OCI-LY1 (cell line): Measurements from ENCODE around the gene UTF1.

Experiments
- EZH2 ChIP-seq: fragments of 200-600 bp; sonication (generic), shearing (Covaris generic); IDR thresholded peaks from 2 replicates; pipeline ENCODE4 v1.8.0; 2017; ENCODE audit warnings: borderline replicate concordance, mixed run types, mild to moderate bottlenecking, antibody characterized with exemption, low read length, moderate library complexity, mixed read lengths
- TF ChIP-seq, protein P1 (sequence below): fragments of 200-600 bp; sonication (generic), shearing (Covaris generic); IDR thresholded peaks from 2 replicates; pipeline ENCODE4 v1.5.1; 2017; ENCODE audit warnings: mild to moderate bottlenecking, antibody characterized with exemption, low read length, moderate library complexity, mixed read lengths

DNA sequence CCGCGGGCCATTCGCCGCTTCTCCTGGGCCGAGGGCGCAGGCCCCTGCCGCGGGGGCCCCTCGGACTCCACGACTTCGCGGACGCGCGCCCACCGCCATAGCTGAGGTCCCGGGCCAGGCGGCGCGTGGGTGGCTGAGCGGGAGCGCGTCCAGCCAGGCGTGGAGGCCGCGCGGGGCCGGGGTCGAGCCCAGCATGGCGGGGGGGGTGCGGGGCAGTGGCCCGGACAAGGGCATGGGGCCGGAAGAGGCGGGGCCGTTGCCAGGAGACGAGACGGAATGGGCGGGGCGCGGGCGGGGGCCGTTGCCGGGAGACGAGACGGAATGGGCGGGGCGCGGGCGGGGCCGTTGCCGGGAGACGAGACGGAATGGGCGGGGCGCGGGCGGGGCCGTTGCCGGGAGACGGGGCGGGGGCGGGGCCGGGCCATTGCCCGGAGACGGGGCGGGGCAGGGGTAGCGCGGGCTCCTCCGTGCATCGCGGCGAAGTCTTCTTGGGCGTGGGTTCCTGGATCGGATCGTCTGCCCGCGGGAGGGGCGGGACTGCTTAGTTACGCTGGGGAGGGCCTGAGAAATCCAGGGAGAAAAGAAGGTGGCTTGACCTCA, 31.8 kb downstream of the UTF1 start:
- TF ChIP-seq, protein P1, sequence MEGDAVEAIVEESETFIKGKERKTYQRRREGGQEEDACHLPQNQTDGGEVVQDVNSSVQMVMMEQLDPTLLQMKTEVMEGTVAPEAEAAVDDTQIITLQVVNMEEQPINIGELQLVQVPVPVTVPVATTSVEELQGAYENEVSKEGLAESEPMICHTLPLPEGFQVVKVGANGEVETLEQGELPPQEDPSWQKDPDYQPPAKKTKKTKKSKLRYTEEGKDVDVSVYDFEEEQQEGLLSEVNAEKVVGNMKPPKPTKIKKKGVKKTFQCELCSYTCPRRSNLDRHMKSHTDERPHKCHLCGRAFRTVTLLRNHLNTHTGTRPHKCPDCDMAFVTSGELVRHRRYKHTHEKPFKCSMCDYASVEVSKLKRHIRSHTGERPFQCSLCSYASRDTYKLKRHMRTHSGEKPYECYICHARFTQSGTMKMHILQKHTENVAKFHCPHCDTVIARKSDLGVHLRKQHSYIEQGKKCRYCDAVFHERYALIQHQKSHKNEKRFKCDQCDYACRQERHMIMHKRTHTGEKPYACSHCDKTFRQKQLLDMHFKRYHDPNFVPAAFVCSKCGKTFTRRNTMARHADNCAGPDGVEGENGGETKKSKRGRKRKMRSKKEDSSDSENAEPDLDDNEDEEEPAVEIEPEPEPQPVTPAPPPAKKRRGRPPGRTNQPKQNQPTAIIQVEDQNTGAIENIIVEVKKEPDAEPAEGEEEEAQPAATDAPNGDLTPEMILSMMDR, result no peak
- TF ChIP-seq EZH2, result no peak
